GM23338 (cell line): ENCODE results near the gene SPEF1.

ENCODE experiments used
- CREB1 ChIP-seq: fragments of 250-450 bp; sonication (Bioruptor Pico); IDR thresholded peaks from 2 replicates; pipeline ENCODE4 v1.5.0; 2020; ENCODE audit warnings: low read depth, mild to moderate bottlenecking, moderate library complexity
- CTCF ChIP-seq, 2 experiments: fragments of 200-600 bp in 1 of 2; sonication (generic) in 1 of 2; conservative IDR thresholded peaks; 2 replicates each; pipeline versions ENCODE4 v1.5.1 to v1.6.1; 2016 to 2017; ENCODE audit warnings: antibody characterized with exemption in 2 of 2, low read depth in 2 of 2, mild to moderate bottlenecking in 2 of 2, moderate library complexity in 1 of 2
- ETS1 ChIP-seq: IDR thresholded peaks from 2 replicates; pipeline ENCODE4 v1.6.1; 2016; ENCODE audit warnings: antibody characterized with exemption
- EZH2 ChIP-seq: fragments of 200-600 bp; sonication (generic); IDR thresholded peaks from one replicate; pipeline ENCODE4 v1.8.0; 2017; ENCODE audit warnings: antibody characterized with exemption, mild to moderate bottlenecking, low read depth; ENCODE audit not compliant: unreplicated experiment
- EZH2phosphoT487 ChIP-seq: fragments of 200-600 bp; sonication (generic); IDR thresholded peaks from one replicate; pipeline ENCODE4 v1.8.1; 2018; ENCODE audit warnings: antibody characterized with exemption; ENCODE audit not compliant: unreplicated experiment
- JUNB ChIP-seq: IDR thresholded peaks from one replicate; pipeline ENCODE4 v1.6.1; 2016; ENCODE audit warnings: antibody characterized with exemption; ENCODE audit not compliant: unreplicated experiment
- POLR2AphosphoS5 ChIP-seq: IDR thresholded peaks from 2 replicates; pipeline ENCODE4 v1.6.1; 2016; ENCODE audit warnings: antibody characterized with exemption, low read depth
- REST ChIP-seq: IDR thresholded peaks from one replicate; pipeline ENCODE4 v1.6.1; 2018; ENCODE audit warnings: antibody characterized with exemption; ENCODE audit not compliant: unreplicated experiment
- STAT1 ChIP-seq: IDR thresholded peaks from one replicate; pipeline ENCODE4 v1.6.1; 2016; ENCODE audit warnings: antibody characterized with exemption; ENCODE audit not compliant: unreplicated experiment
- ZNF114 ChIP-seq: fragments of 250-450 bp; sonication (Bioruptor Pico); IDR thresholded peaks from 2 replicates; pipeline ENCODE4 v1.5.0; 2020; ENCODE audit warnings: mild to moderate bottlenecking, moderate library complexity
- ZNF331 ChIP-seq: fragments of 250-450 bp; sonication (Bioruptor Pico); IDR thresholded peaks from 2 replicates; pipeline ENCODE4 v1.5.0; 2020; ENCODE audit warnings: low read depth, mild to moderate bottlenecking, moderate library complexity

GRCh38 chr20:3800878-3801260 is 19.6 kb upstream of the SPEF1 start:
- TF ChIP-seq CTCF (conservative IDR thresholded peaks at IDR 0.05; ENCODE audit: low read depth in 2 of 2) (no peak), POLR2AphosphoS5 (no peak), REST (no peak), EZH2phosphoT487 (no peak), EZH2 (no peak), ETS1 (no peak), CREB1 (CRISPR knock-in tag) (no peak), ZNF331 (CRISPR knock-in tag) (no peak), ZNF114 (CRISPR knock-in tag) (no peak), JUNB (no peak), STAT1 (no peak)
